ENCODE measurements around the gene TCF7.

DNA sequence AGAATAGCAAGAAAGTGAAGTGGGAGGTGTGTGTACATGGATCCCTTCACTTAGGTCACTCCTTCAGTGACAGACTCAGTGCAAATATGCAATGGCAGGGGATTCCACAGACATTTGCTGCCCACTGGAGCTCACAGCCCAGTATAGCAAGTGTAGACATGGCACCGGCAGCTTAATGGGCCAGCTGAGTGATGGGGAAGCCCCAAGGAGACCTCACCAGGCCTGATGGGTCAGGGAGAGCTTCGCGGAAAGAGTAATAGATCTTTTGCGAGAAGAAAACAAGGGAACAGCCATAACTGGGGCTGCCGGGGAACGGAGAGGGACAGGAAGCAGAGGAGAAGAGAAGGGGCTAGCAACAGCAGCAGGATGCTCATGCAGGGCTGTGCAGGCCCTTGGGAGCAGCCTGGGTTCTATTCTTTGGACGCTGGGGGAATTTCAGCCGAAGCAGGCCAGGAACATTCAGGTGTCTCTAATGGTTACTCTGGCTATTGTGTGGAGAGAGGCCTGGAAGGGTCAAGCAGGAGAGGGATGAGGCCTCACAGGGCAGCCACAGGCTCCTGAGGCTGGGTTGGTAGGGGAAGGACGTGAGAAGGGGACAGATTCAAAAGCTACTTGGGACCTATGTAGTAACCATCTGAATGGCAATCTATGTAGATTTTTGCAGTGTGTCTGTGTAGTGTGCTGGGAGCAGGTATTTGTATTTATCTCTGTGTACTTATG lies 27.0 kb downstream of the TCF7 start:
- TF ChIP-seq POLR2AphosphoS5 (IDR thresholded peaks at IDR 0.05; ENCODE audit: low read depth) (no peak), SPI1 (IDR thresholded peaks at IDR 0.05; ENCODE audit: borderline replicate concordance, low read depth) (no peak)
- TF ChIP-seq, protein P1, sequence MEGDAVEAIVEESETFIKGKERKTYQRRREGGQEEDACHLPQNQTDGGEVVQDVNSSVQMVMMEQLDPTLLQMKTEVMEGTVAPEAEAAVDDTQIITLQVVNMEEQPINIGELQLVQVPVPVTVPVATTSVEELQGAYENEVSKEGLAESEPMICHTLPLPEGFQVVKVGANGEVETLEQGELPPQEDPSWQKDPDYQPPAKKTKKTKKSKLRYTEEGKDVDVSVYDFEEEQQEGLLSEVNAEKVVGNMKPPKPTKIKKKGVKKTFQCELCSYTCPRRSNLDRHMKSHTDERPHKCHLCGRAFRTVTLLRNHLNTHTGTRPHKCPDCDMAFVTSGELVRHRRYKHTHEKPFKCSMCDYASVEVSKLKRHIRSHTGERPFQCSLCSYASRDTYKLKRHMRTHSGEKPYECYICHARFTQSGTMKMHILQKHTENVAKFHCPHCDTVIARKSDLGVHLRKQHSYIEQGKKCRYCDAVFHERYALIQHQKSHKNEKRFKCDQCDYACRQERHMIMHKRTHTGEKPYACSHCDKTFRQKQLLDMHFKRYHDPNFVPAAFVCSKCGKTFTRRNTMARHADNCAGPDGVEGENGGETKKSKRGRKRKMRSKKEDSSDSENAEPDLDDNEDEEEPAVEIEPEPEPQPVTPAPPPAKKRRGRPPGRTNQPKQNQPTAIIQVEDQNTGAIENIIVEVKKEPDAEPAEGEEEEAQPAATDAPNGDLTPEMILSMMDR (IDR thresholded peaks at IDR 0.05; ENCODE audit: insufficient read depth, low read length), result no peak
- TF ChIP-seq, protein P2, sequence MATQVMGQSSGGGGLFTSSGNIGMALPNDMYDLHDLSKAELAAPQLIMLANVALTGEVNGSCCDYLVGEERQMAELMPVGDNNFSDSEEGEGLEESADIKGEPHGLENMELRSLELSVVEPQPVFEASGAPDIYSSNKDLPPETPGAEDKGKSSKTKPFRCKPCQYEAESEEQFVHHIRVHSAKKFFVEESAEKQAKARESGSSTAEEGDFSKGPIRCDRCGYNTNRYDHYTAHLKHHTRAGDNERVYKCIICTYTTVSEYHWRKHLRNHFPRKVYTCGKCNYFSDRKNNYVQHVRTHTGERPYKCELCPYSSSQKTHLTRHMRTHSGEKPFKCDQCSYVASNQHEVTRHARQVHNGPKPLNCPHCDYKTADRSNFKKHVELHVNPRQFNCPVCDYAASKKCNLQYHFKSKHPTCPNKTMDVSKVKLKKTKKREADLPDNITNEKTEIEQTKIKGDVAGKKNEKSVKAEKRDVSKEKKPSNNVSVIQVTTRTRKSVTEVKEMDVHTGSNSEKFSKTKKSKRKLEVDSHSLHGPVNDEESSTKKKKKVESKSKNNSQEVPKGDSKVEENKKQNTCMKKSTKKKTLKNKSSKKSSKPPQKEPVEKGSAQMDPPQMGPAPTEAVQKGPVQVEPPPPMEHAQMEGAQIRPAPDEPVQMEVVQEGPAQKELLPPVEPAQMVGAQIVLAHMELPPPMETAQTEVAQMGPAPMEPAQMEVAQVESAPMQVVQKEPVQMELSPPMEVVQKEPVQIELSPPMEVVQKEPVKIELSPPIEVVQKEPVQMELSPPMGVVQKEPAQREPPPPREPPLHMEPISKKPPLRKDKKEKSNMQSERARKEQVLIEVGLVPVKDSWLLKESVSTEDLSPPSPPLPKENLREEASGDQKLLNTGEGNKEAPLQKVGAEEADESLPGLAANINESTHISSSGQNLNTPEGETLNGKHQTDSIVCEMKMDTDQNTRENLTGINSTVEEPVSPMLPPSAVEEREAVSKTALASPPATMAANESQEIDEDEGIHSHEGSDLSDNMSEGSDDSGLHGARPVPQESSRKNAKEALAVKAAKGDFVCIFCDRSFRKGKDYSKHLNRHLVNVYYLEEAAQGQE (IDR thresholded peaks at IDR 0.05; ENCODE audit: insufficient replicate concordance, low read depth), result no peak

Measured in HL-60 (cell line).